ENCODE results near the gene ANO10. TPM values are rescaled to one million over a fixed set of nuclear protein-coding genes. Genes with fewer than 3 reads are reported as not detected.
A peak's percentile ranks its signal among the peaks of the same experiment; 100 is the strongest.

Gene ANO10
- total RNA-seq, 2 experiments from 2014 or later, result 9.3 to 9.7 TPM

GRCh38 chr3:43389388-43390254 lies 232.2 kb downstream of the ANO10 start:
- Mint-ChIP-seq H3K27me3 (ENCODE audit: low read depth) (no peaks in the 10 kb centered on the region), H3K27ac (peak overlapping the region; percentile 55), H3K4me1 (ENCODE audit: low read depth) (peaks cover 63% of the 10 kb centered on the region), H3K9me3 (peaks cover 2% of the 10 kb centered on the region), H3K4me3 (peak overlapping the region; percentile 9), H3K36me3 (ENCODE audit: low read depth) (no peaks in the 10 kb centered on the region)
- CTCF ChIA-PET, result interaction anchor here (0.6 to 1.4 kb wide), 8 partner anchors 11 to 428 kb away, joined by 3 to 6 read pairs (median 4); no protein-coding TSS in a partner anchor
- DNase-seq, result peak; percentile 87
- intact Hi-C loops (cut with micrococcal nuclease), result loop anchor here (1.0 to 2.0 kb wide), 5 partner anchors 101 to 301 kb away; partner anchors contain the start of genes ABHD5 and ANO10

- CTCF ChIA-PET, result interaction anchor here (0.6 to 1.4 kb wide), 8 partner anchors 11 to 427 kb away, joined by 3 to 6 read pairs (median 4); no protein-coding TSS in a partner anchor
- Mint-ChIP-seq H3K4me3 (no peak overlapping the region), H3K27me3 (ENCODE audit: low read depth) (no peaks in the 10 kb centered on the region), H3K4me1 (ENCODE audit: low read depth) (peaks cover 57% of the 10 kb centered on the region), H3K36me3 (ENCODE audit: low read depth) (no peaks in the 10 kb centered on the region), H3K27ac (no peak overlapping the region), H3K9me3 (peaks cover 2% of the 10 kb centered on the region)
- intact Hi-C loops (cut with micrococcal nuclease), result loop anchor here (1.0 to 2.0 kb wide), 3 partner anchors 101 to 302 kb away; partner anchors contain the start of gene ABHD5
- DNase-seq, result no peak
Observed at GRCh38 chr3:43388915-43389314, 232.9 kb downstream of the ANO10 start.

- CTCF ChIA-PET, result interaction anchor here (1.4 kb wide), 2 partner anchors 10 to 408 kb away, joined by 3 to 5 read pairs; no protein-coding TSS in a partner anchor
- Mint-ChIP-seq H3K36me3 (ENCODE audit: low read depth) (no peaks in the 10 kb centered on the region), H3K9me3 (peaks cover 2% of the 10 kb centered on the region), H3K27me3 (ENCODE audit: low read depth) (no peaks in the 10 kb centered on the region), H3K27ac (no peak overlapping the region), H3K4me3 (no peak overlapping the region), H3K4me1 (ENCODE audit: low read depth) (peaks cover 54% of the 10 kb centered on the region)
- intact Hi-C loops (cut with micrococcal nuclease), result loop anchor here (2.0 kb wide), 1 partner anchor 303 kb away; the partner anchor contains the start of gene ABHD5
- DNase-seq, result no peak
Observed at GRCh38 chr3:43388175-43388574, 233.6 kb downstream of the ANO10 start.

GRCh38 chr3:43379343-43379742 lies 242.5 kb downstream of the ANO10 start:
- no peaks in the 10 kb centered on the region for H3K27me3 Mint-ChIP-seq (ENCODE audit: low read depth)
- no peak for DNase-seq
- no peak overlapping the region for H3K27ac Mint-ChIP-seq
- H3K9me3 Mint-ChIP-seq, result no peaks in the 10 kb centered on the region
- no peak overlapping the region for H3K4me3 Mint-ChIP-seq
- CTCF ChIA-PET, result interaction anchor here (1.1 to 2.8 kb wide), 5 partner anchors 9 to 216 kb away, joined by 3 to 15 read pairs (median 4); no protein-coding TSS in a partner anchor
- intact Hi-C loops (cut with micrococcal nuclease), result no loop called here
- H3K4me1 Mint-ChIP-seq (ENCODE audit: low read depth), result peaks cover 12% of the 10 kb centered on the region
- no peaks in the 10 kb centered on the region for H3K36me3 Mint-ChIP-seq (ENCODE audit: low read depth)

GRCh38 chr3:43378066-43378935 lies 243.5 kb downstream of the ANO10 start:
- Mint-ChIP-seq H3K4me1 (ENCODE audit: low read depth) (peaks cover 12% of the 10 kb centered on the region), H3K27ac (no peak overlapping the region), H3K27me3 (ENCODE audit: low read depth) (no peaks in the 10 kb centered on the region), H3K36me3 (ENCODE audit: low read depth) (no peaks in the 10 kb centered on the region), H3K9me3 (no peaks in the 10 kb centered on the region), H3K4me3 (no peak overlapping the region)
- intact Hi-C loops (cut with micrococcal nuclease), result loop anchor here (1.0 kb wide), 5 partner anchors 91 to 417 kb away; no protein-coding TSS in a partner anchor
- peak; percentile 84 for DNase-seq
- CTCF ChIA-PET, result interaction anchor here (0.6 to 2.1 kb wide), 12 partner anchors 11 to 416 kb away, joined by 3 to 17 read pairs (median 4); no protein-coding TSS in a partner anchor

GRCh38 chr3:43373560-43373928 lies 248.3 kb downstream of the ANO10 start:
- CTCF ChIA-PET, result no interaction called here
- H3K36me3 Mint-ChIP-seq (ENCODE audit: low read depth), result no peaks in the 10 kb centered on the region
- no peaks in the 10 kb centered on the region for H3K9me3 Mint-ChIP-seq
- no peaks in the 10 kb centered on the region for H3K27me3 Mint-ChIP-seq (ENCODE audit: low read depth)
- intact Hi-C loops (cut with micrococcal nuclease), result no loop called here
- H3K4me1 Mint-ChIP-seq (ENCODE audit: low read depth), result peaks cover 10% of the 10 kb centered on the region
- no peak for DNase-seq
- H3K4me3 Mint-ChIP-seq, result no peak overlapping the region
- no peak overlapping the region for H3K27ac Mint-ChIP-seq

- H3K27ac Mint-ChIP-seq, result no peak overlapping the region
- no peaks in the 10 kb centered on the region for H3K9me3 Mint-ChIP-seq
- CTCF ChIA-PET, result no interaction called here
- no peak overlapping the region for H3K4me3 Mint-ChIP-seq
- intact Hi-C loops (cut with micrococcal nuclease), result no loop called here
- peaks cover 6% of the 10 kb centered on the region for H3K4me1 Mint-ChIP-seq (ENCODE audit: low read depth)
- DNase-seq, result no peak
- H3K27me3 Mint-ChIP-seq (ENCODE audit: low read depth), result no peaks in the 10 kb centered on the region
- no peaks in the 10 kb centered on the region for H3K36me3 Mint-ChIP-seq (ENCODE audit: low read depth)
Observed at GRCh38 chr3:43372809-43373559, 248.8 kb downstream of the ANO10 start.

- intact Hi-C loops (cut with micrococcal nuclease), result no loop called here
- H3K27ac Mint-ChIP-seq, result peak overlapping the region; percentile 44
- DNase-seq, result no peak
- CTCF ChIA-PET, result interaction anchor here (0.8 kb wide), 1 partner anchor 97 kb away, joined by 3 read pairs; no protein-coding TSS in a partner anchor
- H3K4me1 Mint-ChIP-seq (ENCODE audit: low read depth), result no peaks in the 10 kb centered on the region
- H3K9me3 Mint-ChIP-seq, result no peaks in the 10 kb centered on the region
- H3K27me3 Mint-ChIP-seq (ENCODE audit: low read depth), result no peaks in the 10 kb centered on the region
- no peaks in the 10 kb centered on the region for H3K36me3 Mint-ChIP-seq (ENCODE audit: low read depth)
- no peak overlapping the region for H3K4me3 Mint-ChIP-seq
Observed at GRCh38 chr3:43372007-43372740, 249.6 kb downstream of the ANO10 start.

- no peaks in the 10 kb centered on the region for H3K27me3 Mint-ChIP-seq (ENCODE audit: low read depth)
- no peaks in the 10 kb centered on the region for H3K9me3 Mint-ChIP-seq
- no peaks in the 10 kb centered on the region for H3K36me3 Mint-ChIP-seq (ENCODE audit: low read depth)
- H3K4me3 Mint-ChIP-seq, result no peak overlapping the region
- DNase-seq, result no peak
- no peak overlapping the region for H3K27ac Mint-ChIP-seq
- intact Hi-C loops (cut with micrococcal nuclease), result no loop called here
- no peaks in the 10 kb centered on the region for H3K4me1 Mint-ChIP-seq (ENCODE audit: low read depth)
- CTCF ChIA-PET, result no interaction called here
Observed at GRCh38 chr3:43371494-43371893, 250.3 kb downstream of the ANO10 start.

GRCh38 chr3:43370293-43370980 lies 251.4 kb downstream of the ANO10 start:
- DNase-seq, result no peak
- CTCF ChIA-PET, result interaction anchor here (0.7 kb wide), 1 partner anchor 10 kb away, joined by 3 read pairs; no protein-coding TSS in a partner anchor
- intact Hi-C loops (cut with micrococcal nuclease), result no loop called here
- H3K27ac Mint-ChIP-seq, result no peak overlapping the region
- H3K4me1 Mint-ChIP-seq (ENCODE audit: low read depth), result no peaks in the 10 kb centered on the region
- H3K4me3 Mint-ChIP-seq, result no peak overlapping the region
- H3K27me3 Mint-ChIP-seq (ENCODE audit: low read depth), result no peaks in the 10 kb centered on the region
- no peaks in the 10 kb centered on the region for H3K9me3 Mint-ChIP-seq
- no peaks in the 10 kb centered on the region for H3K36me3 Mint-ChIP-seq (ENCODE audit: low read depth)

All from activated naive CD4-positive, alpha-beta T cell treated with anti-CD3 and anti-CD28 coated beads for 36 hours (primary cell).